ENCODE data around the gene ARID1B.

ARID1B gene

DNA sequence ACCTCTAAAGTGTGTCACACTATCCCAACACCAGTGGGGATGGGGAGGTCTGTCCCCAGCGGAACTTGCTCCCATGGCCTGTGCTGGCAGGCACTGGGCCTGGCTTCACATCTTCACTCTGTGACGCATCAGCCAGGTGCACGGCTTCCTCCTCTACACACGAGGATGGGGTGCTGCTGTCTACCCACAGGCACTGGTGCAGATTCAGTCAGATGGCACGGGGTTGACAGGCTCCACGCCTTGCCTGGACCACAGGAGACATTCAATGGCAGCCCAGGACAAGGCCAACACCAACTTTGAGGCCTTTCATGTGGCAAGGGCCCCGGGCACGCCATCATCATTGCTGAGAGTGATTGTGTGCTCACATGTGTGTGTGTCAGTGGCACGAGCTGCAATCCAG is 453.7 kb downstream of the ARID1B start:
- Histone ChIP-seq H3K4me1 (ENCODE audit: control insufficient read depth in 5 of 5, insufficient read depth in 5 of 5, low read length in 5 of 5) (peaks cover 3 to 33% (median 24%) of the 10 kb centered on the region in 5 donors), H3K9me3 (ENCODE audit: control insufficient read depth in 5 of 5, low read length in 5 of 5) (no peaks in the 10 kb centered on the region), H3K36me3 (ENCODE audit: control insufficient read depth in 5 of 5, insufficient read depth in 5 of 5, low read length in 5 of 5) (no peaks in the 10 kb centered on the region), H3K27me3 (ENCODE audit: control insufficient read depth in 5 of 5, insufficient read depth in 4 of 5, low read length in 5 of 5) (peaks cover 7 to 23% (median 8%) of the 10 kb centered on the region in 5 donors), H3K4me3 (ENCODE audit: low read depth in 1 of 5, low read length in 5 of 5) (no peak overlapping the region), H3K9ac (ENCODE audit: low read length in 5 of 5) (no peak overlapping the region), H3K27ac (ENCODE audit: low read depth, low read length) (no peak overlapping the region)

DNA sequence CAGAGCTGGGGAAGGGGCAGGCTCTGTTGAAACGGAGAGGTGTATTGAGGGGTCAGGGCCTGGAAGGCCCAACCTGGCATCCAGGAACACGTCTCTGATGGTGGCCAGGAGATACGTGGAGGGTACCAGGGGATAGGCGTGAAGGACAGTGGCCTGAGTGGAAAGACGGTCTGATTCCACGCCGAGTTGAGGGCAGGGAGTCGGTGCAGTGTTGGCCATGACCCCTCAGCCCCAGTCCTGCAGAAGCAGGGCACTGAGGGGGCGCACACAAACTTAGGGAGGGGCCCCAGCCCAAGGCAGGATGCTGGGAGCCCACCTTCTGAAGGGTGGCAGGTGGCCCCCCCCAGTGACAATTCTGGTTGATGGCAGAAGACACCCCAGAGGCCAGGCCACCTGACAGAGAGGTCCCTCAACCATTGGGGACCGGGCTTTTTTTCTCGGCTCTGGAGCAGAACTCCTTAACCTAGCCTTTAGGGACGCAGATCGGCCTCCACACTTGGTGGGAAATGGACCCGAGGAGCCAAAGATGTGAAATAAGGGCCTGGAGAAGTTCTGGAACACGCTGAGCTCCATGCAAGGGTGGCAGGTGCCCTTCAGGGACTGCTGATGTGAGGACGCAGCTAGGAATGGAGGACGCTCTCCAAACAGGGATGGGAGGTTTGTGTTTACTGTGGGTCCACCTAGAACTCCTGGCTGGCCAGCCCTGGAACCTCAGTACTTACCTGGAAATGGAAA is 455.1 kb downstream of the ARID1B start:
- peaks cover 3 to 35% (median 24%) of the 10 kb centered on the region in 5 donors for H3K4me1 ChIP-seq (ENCODE audit: control insufficient read depth in 5 of 5, insufficient read depth in 5 of 5, low read length in 5 of 5)
- H3K27ac ChIP-seq (ENCODE audit: low read depth, low read length), result no peak overlapping the region

DNA sequence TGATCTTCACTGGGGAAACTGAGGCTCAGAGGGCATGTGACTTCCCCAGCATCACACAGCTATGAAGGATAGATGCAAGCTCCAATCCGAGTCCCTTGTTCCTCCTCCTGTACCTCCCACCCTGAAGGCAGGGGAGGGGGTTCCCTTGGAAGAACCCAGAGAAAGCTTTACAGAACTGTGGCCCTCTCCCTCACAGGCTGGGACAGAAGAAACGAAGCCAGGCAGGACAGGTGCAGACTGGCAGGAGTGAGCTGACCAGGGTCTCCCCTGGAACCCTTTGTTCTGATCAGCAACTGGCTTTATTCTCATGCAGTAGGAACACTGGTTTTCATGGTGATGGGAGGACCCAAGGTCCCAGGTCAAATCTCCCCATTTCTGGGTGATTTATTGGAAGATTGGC is 456.0 kb downstream of the ARID1B start:
- Histone ChIP-seq H3K27me3 (ENCODE audit: control insufficient read depth in 5 of 5, insufficient read depth in 4 of 5, low read length in 5 of 5) (peaks cover 7 to 31% (median 11%) of the 10 kb centered on the region in 5 donors), H3K4me3 (ENCODE audit: low read depth in 1 of 5, low read length in 5 of 5) (no peak overlapping the region), H3K9ac (ENCODE audit: low read length in 5 of 5) (no peak overlapping the region), H3K36me3 (ENCODE audit: control insufficient read depth in 5 of 5, insufficient read depth in 5 of 5, low read length in 5 of 5) (no peaks in the 10 kb centered on the region), H3K4me1 (ENCODE audit: control insufficient read depth in 5 of 5, insufficient read depth in 5 of 5, low read length in 5 of 5) (peaks cover 0 to 29% (median 24%) of the 10 kb centered on the region in 5 donors), H3K9me3 (ENCODE audit: control insufficient read depth in 5 of 5, low read length in 5 of 5) (no peaks in the 10 kb centered on the region), H3K27ac (ENCODE audit: low read depth, low read length) (no peak overlapping the region)

More for the DNA sequence above, 455.1 kb downstream of the ARID1B start:
- Histone ChIP-seq H3K27me3 (ENCODE audit: control insufficient read depth in 5 of 5, insufficient read depth in 4 of 5, low read length in 5 of 5) (peaks cover 7 to 29% (median 9%) of the 10 kb centered on the region in 5 donors), H3K9ac (ENCODE audit: low read length in 5 of 5) (no peak overlapping the region), H3K9me3 (ENCODE audit: control insufficient read depth in 5 of 5, low read length in 5 of 5) (no peaks in the 10 kb centered on the region), H3K4me3 (ENCODE audit: low read depth in 1 of 5, low read length in 5 of 5) (no peak overlapping the region), H3K36me3 (ENCODE audit: control insufficient read depth in 5 of 5, insufficient read depth in 5 of 5, low read length in 5 of 5) (no peaks in the 10 kb centered on the region)

DNA sequence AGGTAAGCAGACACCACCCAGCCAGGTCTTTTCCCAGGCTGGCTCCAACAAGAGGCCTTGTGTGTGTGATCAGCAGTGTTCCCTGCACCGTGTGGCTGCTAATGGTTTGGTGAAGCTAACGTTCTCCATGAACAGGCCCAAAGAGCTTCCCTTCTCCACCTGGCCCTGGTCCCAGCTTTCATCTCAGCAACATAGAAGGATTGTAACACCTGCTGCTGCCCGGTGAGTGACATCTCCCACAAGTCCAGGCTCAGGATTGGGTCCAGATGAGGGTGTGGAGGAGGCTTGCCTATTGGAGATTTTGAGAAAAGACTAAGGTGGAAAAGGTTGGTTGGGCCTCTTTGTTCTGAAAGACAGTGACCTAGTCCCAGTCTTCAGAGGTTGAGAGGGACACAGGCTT is 456.5 kb downstream of the ARID1B start:
- peaks cover 0 to 29% (median 24%) of the 10 kb centered on the region in 5 donors for H3K4me1 ChIP-seq (ENCODE audit: control insufficient read depth in 5 of 5, insufficient read depth in 5 of 5, low read length in 5 of 5)

DNA sequence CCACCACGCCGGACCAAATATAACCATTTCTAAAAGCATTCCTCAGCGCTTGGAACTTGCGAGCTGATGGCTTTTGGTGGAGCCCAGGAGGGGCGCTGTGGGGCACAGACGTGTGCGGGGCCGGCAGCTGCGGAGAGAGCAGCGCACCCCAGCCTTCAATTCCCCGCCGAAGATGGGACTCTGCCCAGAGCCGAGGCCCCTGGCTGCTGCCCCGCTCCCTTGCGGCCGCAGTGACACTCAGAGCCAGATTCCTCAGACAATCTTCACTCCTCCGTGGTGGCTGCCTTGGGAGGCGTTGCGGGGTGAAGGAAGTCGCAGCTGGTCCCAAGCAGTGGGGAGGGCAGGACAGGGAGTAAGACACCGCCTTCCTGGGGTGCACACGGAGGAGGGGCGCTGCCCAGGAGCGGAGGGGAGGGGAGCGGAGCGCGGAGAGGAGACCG is 458.4 kb downstream of the ARID1B start:
- Histone ChIP-seq H3K27ac (ENCODE audit: low read depth, low read length) (no peak overlapping the region), H3K36me3 (ENCODE audit: control insufficient read depth in 5 of 5, insufficient read depth in 5 of 5, low read length in 5 of 5) (no peaks in the 10 kb centered on the region), H3K4me3 (ENCODE audit: low read depth in 1 of 5, low read length in 5 of 5) (peak overlapping the region; percentile 27 to 65 (median 61)), H3K9ac (ENCODE audit: low read length in 5 of 5) (peak overlapping the region in 3 of 5 donors; percentile 5 to 71 (median 62)), H3K9me3 (ENCODE audit: control insufficient read depth in 5 of 5, low read length in 5 of 5) (no peaks in the 10 kb centered on the region), H3K27me3 (ENCODE audit: control insufficient read depth in 5 of 5, insufficient read depth in 4 of 5, low read length in 5 of 5) (peaks cover 7 to 34% (median 11%) of the 10 kb centered on the region in 5 donors), H3K4me1 (ENCODE audit: control insufficient read depth in 5 of 5, insufficient read depth in 5 of 5, low read length in 5 of 5) (peaks cover 1 to 38% (median 33%) of the 10 kb centered on the region in 5 donors)

More for the DNA sequence above, 456.5 kb downstream of the ARID1B start:
- Histone ChIP-seq H3K27me3 (ENCODE audit: control insufficient read depth in 5 of 5, insufficient read depth in 4 of 5, low read length in 5 of 5) (peaks cover 7 to 35% (median 11%) of the 10 kb centered on the region in 5 donors), H3K27ac (ENCODE audit: low read depth, low read length) (no peak overlapping the region), H3K36me3 (ENCODE audit: control insufficient read depth in 5 of 5, insufficient read depth in 5 of 5, low read length in 5 of 5) (no peaks in the 10 kb centered on the region), H3K9ac (ENCODE audit: low read length in 5 of 5) (no peak overlapping the region), H3K9me3 (ENCODE audit: control insufficient read depth in 5 of 5, low read length in 5 of 5) (no peaks in the 10 kb centered on the region), H3K4me3 (ENCODE audit: low read depth in 1 of 5, low read length in 5 of 5) (no peak overlapping the region)

DNA sequence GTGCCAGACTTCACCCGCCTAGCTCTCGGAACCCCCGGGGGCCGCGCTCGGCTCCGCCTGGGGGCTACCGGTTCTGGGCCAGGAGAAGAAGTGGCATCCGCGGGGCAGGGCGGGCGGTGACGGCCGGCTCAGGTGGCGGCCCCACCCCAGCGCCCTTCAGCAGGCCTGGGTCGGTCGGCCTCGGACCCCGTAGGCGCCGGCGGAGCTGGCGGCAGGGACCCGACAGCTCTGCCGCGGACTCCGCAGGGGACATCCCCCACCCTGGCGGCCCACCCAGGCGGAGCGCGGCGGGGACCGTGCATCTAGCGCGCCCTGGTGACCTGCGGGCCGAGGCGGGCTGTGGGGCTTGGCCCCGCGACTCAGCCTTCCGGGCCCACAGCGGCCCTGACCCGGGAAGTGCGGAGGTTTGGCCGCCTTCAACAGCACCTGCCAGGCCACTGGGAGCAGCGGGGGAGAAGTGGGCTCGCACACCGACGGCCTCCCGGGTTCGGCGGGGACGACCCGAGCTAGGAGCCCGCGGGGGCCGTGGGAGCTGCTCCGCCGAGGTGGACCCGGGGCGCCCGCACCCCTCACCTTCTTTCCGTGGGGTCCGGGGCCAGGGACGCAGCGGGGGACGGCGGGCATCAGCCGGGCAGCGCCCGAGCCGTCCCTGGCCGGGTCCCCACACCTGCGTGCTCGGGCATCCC is 459.0 kb downstream of the ARID1B start:
- no peaks in the 10 kb centered on the region for H3K36me3 ChIP-seq (ENCODE audit: control insufficient read depth in 5 of 5, insufficient read depth in 5 of 5, low read length in 5 of 5)
- H3K4me3 ChIP-seq (ENCODE audit: low read depth in 1 of 5, low read length in 5 of 5), result peak overlapping the region in 4 of 5 donors; percentile 48 to 65 (median 61)
- peak overlapping the region in 3 of 5 donors; percentile 5 to 71 (median 62) for H3K9ac ChIP-seq (ENCODE audit: low read length in 5 of 5)
- peaks cover 1 to 42% (median 36%) of the 10 kb centered on the region in 5 donors for H3K4me1 ChIP-seq (ENCODE audit: control insufficient read depth in 5 of 5, insufficient read depth in 5 of 5, low read length in 5 of 5)
- H3K27me3 ChIP-seq (ENCODE audit: control insufficient read depth in 5 of 5, insufficient read depth in 4 of 5, low read length in 5 of 5), result peaks cover 7 to 34% (median 11%) of the 10 kb centered on the region in 5 donors
- no peak overlapping the region for H3K27ac ChIP-seq (ENCODE audit: low read depth, low read length)
- no peaks in the 10 kb centered on the region for H3K9me3 ChIP-seq (ENCODE audit: control insufficient read depth in 5 of 5, low read length in 5 of 5)

DNA sequence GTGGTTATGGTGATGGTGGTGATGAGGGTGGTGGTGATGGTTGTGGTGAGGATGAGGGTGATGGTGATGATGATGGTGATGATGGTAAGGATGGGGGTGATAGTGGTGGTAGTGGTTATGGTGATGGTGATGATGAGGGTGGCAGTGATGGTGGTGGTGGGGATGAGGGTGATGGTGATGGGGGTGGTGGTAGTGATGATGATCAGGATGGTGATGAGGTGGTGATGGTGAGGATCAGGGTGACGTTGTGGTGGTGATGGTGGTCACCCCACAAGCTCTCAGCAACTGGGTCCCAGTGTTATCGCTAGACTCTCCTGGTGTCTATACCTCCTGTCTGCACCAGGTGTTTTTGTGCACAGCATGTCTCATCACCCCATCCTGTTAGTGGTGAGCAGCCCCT is 461.2 kb downstream of the ARID1B start:
- H3K4me1 ChIP-seq (ENCODE audit: control insufficient read depth in 5 of 5, insufficient read depth in 5 of 5, low read length in 5 of 5), result peaks cover 1 to 36% (median 30%) of the 10 kb centered on the region in 5 donors
- no peak overlapping the region for H3K27ac ChIP-seq (ENCODE audit: low read depth, low read length)
- no peaks in the 10 kb centered on the region for H3K36me3 ChIP-seq (ENCODE audit: control insufficient read depth in 5 of 5, insufficient read depth in 5 of 5, low read length in 5 of 5)
- peaks cover 0 to 3% (median 0%) of the 10 kb centered on the region in 5 donors for H3K9me3 ChIP-seq (ENCODE audit: control insufficient read depth in 5 of 5, low read length in 5 of 5)
- H3K27me3 ChIP-seq (ENCODE audit: control insufficient read depth in 5 of 5, insufficient read depth in 4 of 5, low read length in 5 of 5), result peaks cover 7 to 29% (median 11%) of the 10 kb centered on the region in 5 donors
- no peak overlapping the region for H3K9ac ChIP-seq (ENCODE audit: low read length in 5 of 5)
- no peak overlapping the region for H3K4me3 ChIP-seq (ENCODE audit: low read depth in 1 of 5, low read length in 5 of 5)

DNA sequence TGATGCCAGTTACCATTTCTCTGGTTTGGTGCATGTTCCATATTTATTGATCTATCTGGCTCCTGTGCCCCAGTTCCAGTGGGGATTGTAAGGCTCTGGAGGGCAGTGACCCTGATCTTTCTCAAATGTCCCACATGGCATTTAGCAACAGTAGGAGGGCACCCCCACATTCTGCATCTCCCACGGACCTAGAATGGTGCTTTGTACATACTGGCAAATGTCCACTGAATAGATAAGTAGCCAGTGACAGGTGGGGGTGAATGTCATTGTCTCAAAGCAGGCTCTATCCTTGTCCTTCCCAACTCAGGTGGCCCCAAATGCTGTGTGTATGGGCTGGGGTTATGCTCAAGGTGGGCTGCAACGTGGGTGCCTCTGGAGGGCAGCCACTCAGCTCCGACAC is 462.0 kb downstream of the ARID1B start:
- H3K9me3 ChIP-seq (ENCODE audit: control insufficient read depth in 5 of 5, low read length in 5 of 5), result peaks cover 0 to 3% (median 0%) of the 10 kb centered on the region in 5 donors
- no peak overlapping the region for H3K9ac ChIP-seq (ENCODE audit: low read length in 5 of 5)
- H3K27ac ChIP-seq (ENCODE audit: low read depth, low read length), result no peak overlapping the region
- peaks cover 1 to 36% (median 31%) of the 10 kb centered on the region in 5 donors for H3K4me1 ChIP-seq (ENCODE audit: control insufficient read depth in 5 of 5, insufficient read depth in 5 of 5, low read length in 5 of 5)
- H3K36me3 ChIP-seq (ENCODE audit: control insufficient read depth in 5 of 5, insufficient read depth in 5 of 5, low read length in 5 of 5), result no peaks in the 10 kb centered on the region
- H3K4me3 ChIP-seq (ENCODE audit: low read depth in 1 of 5, low read length in 5 of 5), result no peak overlapping the region
- peaks cover 7 to 26% (median 11%) of the 10 kb centered on the region in 5 donors for H3K27me3 ChIP-seq (ENCODE audit: control insufficient read depth in 5 of 5, insufficient read depth in 4 of 5, low read length in 5 of 5)

DNA sequence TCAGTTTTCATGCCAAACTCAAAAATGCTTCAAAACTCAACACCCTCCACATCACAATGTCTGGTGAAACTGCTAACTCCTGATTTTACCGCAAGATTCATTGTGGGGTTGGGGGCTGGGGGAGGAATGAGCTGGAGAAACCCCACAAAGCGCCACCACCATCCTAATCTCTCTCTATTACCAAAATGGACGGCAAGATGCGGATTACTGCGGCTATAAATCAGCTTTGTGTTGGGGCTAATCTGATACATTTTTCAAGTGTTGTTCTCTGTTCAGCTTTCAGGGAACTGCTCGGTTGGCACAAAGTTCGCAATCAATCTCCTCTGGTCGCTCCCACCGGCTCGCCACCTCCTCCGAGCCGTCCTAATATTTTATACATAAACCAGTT is 462.5 kb downstream of the ARID1B start:
- peaks cover 0 to 3% (median 0%) of the 10 kb centered on the region in 5 donors for H3K9me3 ChIP-seq (ENCODE audit: control insufficient read depth in 5 of 5, low read length in 5 of 5)
- H3K9ac ChIP-seq (ENCODE audit: low read length in 5 of 5), result no peak overlapping the region
- peak overlapping the region in 3 of 5 donors; percentile 22 to 43 (median 41) for H3K4me3 ChIP-seq (ENCODE audit: low read depth in 1 of 5, low read length in 5 of 5)
- H3K36me3 ChIP-seq (ENCODE audit: control insufficient read depth in 5 of 5, insufficient read depth in 5 of 5, low read length in 5 of 5), result no peaks in the 10 kb centered on the region
- H3K27me3 ChIP-seq (ENCODE audit: control insufficient read depth in 5 of 5, insufficient read depth in 4 of 5, low read length in 5 of 5), result peaks cover 5 to 24% (median 9%) of the 10 kb centered on the region in 5 donors
- H3K27ac ChIP-seq (ENCODE audit: low read depth, low read length), result peak overlapping the region; percentile 29
- H3K4me1 ChIP-seq (ENCODE audit: control insufficient read depth in 5 of 5, insufficient read depth in 5 of 5, low read length in 5 of 5), result peaks cover 1 to 40% (median 36%) of the 10 kb centered on the region in 5 donors

Measured in subcutaneous abdominal adipose tissue (tissue), 5 donors.